Ramos (cell line): ENCODE measurements around the gene EAF2.

Experiments used
- in situ Hi-C: fragments of 300-500 bp; cut with MboI; formaldehyde crosslinking; loops from one replicate; pipeline ENCODE4 v1.14.3; 2022; ENCODE audit warnings: low sequenced_read_pairs; ENCODE audit not compliant: unreplicated experiment

EAF2 gene

DNA sequence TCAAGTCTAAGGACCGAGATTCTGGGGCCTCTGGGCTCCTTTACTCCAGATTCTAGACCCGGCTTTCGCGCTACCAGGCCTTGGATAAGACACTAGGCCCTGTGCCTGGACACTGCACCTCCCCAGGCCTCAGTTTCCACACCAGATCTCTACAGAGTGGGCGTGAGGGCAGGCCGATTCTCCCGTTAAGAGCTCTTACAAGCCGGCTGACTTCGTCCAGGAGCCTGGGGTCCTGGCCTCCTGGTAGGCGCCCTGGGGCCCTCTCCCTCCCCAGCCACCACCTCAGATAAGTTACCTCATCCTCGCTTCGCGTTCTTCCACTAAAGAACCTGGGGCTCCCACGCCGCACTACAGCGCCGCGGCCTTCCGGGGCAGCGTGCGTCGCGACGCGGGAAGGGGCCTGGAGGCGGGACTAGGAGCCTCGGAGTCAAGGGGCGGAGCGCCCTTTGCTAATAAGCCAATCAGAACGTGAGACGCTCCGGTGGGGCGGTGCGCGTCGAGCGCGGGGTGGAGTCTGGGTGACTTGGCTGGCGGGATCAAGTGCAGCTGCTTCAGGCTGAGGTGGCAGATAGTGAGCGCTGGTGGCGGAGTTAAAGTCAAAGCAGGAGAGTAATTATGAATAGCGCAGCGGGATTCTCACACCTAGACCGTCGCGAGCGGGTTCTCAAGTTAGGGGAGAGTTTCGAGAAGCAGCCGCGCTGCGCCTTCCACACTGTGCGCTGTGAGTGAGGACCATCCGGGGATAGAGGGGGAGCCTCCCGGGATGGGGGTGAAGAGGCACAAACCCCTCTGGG is at the start of gene EAF2, which contains the start of gene IQCB1:
Gene EAF2, plus strand, starts transcription at position 539 of the 794 bp plus-strand sequence. Its CDS starts 77 bp downstream, at position 616.
Gene IQCB1, minus strand, starts transcription at position 390 of the 794 bp plus-strand sequence. CDS start 6,100 bp downstream, outside the sequence.
- in situ Hi-C loops: no loop called here

DNA sequence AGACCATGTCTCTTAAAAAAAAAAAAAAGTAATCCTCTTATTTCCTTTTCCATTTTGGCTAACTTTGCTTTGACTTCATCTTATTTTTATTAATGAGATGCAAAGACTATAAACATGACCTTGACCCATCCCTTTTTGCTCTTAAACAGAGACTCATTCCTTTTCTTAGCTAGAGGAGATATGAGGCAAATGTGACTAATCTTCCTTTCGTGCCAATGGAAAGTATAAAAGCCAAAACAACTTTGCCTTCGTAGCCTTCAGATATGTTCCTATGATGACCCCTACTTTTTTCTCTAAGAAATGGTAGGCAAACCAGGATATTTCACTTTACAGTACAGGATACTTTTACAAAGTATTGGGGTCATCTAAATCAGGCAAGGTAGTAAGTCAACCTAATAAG is 48.5 kb upstream of the EAF2 start:
- in situ Hi-C loops: no loop called here

DNA sequence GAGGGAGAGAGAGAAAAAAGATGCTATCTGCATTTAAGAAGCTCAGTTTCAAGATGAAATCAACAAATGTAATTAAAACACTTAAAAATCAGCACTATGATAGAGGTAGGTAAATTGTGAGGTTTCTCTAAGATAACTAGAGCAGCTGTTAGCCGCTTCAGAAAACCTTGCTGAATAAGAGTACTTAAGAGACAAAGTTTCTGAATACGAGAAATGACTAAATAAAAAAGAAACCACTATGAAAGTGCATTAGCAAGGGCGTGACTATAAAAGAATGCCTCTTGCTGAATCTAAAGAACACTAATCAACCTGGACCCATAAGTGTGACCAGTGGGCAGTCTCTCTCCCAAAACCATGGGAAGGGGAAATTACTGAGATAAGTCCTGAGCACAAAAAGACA is 41.9 kb upstream of the EAF2 start:
- in situ Hi-C loops: no loop called here

DNA sequence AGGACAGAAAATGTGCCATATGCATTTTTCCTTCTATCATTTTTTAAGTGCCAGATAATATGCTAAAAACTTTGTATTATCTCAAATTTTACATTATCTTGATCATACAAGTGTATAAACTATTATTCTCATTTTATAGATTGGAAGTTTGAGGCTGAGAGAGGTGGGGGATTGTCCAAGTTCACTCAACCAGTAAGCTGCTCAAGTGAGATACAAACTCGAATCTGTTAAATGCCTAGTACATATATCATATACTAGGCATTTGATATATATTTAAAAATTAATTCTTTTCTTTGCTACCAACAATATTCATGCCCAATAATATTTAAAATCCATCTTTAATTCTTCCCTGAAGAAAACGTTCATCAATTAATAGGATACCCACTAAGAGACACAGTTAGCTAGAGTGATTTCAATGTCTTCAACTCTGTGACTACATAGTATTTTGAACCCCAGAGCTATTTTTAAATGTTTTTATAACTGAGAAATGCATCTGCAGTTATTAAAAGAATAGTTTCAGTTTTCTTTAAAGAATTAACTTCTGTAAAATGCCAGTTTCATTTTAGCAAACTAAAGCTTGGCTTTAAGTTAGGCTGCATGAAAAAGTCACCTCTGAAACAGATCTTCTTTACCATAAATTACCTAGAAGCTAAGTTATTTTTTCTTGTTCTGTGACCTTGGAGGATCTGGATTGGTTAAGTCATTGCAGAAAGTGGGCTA is 40.6 kb upstream of the EAF2 start:
- in situ Hi-C loops: no loop called here

DNA sequence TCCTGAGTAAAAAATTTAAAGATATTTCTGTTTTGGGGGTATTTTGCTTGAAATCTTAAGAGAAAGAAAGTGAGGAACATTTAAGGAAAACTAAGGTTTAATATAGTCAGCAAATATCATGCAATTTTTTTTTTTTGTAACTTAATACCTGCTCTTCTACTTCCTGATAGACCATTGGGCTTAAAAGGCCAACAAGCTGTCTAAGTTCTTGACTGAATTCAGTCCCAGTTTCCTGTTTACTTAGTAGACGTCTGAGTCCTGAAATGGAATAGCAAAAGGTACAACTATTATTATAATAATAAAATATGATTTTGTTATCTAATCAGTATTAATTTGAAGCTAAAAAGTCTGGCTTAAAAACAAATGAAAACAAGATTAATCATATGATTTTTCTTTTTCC is 38.0 kb upstream of the EAF2 start:
- in situ Hi-C loops: no loop called here

DNA sequence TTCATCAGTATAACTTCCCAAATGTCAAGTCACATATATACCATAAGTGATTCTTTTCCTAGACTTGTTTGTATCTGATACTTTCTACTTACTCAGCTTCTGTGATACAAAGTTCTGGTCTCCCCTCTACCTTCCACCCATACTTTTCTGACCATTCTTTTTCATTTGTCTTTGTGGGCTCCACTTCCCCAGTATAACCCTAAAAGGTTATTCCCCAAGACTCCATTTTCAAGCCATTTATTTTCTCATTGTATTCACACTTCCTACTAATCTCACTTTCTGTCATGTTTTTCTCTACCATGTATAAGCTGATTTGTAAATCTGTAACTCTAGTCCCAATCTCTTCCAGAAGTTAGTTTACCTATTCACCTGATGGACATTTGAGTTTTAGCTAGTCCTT is 34.1 kb upstream of the EAF2 start:
- in situ Hi-C loops: no loop called here

DNA sequence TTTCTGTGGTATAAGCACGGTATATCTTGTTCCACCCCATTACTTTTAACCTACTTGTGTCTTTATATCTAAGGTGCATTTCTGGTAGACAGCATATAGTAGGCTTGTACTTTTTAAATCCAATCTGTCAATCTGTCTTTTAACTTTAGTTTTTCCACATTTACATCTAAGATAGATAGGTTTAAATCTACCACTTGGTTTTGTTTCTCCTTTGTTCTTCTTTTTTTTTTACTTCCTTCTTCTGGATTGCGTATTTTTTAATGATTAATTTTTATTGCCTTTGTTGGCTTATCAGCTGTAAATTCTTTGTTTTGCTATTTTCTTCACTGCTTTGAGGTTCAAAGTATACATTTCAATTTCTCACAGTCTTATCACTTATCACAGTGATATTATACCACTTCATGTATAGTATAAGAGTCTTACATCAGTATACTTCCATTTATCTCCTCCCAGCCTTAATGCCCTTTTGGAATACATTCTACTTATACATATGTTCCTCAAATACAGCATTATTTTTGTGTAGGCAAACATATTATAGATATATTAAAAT is 31.2 kb upstream of the EAF2 start:
- in situ Hi-C loops: no loop called here

DNA sequence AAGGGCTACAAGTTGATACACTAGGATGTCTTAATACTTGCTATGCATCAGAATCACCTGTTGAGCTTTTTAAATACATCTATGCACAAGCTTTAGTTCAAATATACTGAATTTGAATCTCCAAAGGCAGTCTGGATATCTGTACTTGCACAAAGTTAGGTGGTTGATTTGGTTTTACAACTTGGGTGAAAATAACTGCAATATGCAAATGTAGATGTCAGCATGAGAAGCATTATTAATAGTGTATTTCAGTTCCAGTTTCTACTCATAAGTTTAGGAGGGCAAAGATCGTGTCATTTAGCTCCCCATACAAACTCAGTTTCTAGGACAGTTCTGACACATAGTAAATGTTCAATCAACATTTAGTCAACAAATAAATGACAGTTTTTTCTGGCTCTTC is 25.8 kb upstream of the EAF2 start:
- in situ Hi-C loops: no loop called here

DNA sequence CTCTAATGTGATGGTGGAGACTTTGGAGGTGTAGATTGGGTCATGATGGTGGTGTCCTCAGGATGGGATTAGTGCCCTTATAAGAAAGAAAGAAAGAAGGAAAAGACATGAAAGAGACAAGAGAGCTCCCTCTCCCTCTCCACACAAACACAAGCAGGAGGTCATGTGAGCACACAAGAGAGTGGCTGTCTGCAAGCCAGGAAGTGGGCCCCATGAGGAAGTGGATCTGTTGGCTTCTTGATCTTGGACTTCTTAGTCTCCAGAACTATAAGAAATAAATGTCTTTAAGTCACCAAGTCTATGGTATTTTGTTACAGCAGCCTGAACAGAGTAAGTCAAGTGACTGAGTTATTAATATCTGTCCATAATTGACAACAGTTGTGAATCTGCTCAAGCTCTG is 17.3 kb upstream of the EAF2 start:
- in situ Hi-C loops: no loop called here

DNA sequence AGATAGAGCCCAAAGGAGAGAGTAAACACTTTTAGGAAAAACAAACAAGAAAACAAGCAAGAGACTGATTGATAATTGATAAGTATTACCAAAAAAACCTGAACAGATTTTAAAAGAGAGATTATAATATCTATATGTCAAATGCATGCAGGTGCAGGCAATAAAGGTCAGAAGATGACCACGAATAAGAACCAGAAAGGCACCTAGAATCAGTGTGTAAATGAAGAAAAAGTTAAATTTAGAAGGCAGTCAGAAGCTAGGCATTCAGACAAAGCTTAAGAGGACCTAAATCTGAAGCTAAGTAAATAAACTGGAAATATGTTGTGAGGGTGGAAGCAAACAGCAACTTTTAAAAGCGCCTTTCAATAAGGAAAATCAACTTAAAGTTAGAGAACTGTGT is 16.4 kb upstream of the EAF2 start:
- in situ Hi-C loops: no loop called here

DNA sequence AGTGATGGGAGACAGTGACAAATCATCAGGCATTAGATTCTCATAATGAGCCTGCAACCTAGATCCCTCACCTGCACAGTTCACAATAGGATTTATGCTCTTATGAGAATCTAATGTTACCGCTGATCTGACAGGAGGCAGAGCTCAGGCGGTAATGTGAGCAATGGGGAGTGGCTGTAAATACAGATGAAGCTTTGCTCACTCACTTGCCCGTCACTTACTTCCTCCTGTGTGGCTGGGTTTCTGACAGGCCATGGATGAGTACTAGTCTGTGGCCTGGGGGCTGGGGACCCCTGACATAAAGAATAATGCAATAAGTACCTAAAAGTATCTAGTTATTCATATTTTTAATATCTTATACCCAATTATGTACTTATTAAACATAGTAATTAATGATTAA is 15.8 kb upstream of the EAF2 start:
- in situ Hi-C loops: no loop called here

DNA sequence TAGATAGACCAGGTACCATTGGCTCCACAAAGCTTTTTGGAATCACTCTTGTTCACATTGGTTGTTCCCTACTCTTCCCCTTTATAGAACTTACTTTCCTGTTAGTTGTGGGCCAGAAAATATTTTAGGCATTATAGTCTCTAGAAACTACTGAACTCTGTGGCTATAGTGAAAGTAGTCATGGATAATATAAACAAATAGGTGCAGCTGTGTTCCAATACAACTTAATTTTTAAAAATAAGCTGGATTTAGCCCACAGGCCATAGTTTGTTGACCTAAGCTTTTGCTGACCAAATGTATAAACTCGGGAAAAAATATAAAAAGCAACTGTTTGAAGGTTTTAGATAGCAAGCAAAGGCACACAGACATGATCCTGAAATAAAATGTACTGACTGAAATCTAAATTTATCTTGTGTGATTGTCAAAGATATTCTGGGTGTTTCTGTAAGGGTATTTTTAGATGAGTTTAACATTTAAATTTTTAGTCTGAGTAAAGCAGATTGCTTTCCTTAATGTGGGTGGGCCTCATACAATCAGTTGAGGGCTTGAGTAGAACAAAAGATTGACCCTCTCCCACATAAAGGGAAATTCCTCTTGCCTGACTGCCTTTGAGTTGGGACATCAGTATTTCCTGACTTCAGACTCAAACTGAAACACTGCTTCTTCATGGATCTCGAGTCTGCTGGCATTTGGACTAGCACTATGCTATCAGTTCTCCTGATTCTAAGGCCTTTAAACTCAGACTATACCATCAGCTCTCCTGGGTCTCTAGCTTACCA is 13.4 kb upstream of the EAF2 start:
- in situ Hi-C loops: no loop called here

DNA sequence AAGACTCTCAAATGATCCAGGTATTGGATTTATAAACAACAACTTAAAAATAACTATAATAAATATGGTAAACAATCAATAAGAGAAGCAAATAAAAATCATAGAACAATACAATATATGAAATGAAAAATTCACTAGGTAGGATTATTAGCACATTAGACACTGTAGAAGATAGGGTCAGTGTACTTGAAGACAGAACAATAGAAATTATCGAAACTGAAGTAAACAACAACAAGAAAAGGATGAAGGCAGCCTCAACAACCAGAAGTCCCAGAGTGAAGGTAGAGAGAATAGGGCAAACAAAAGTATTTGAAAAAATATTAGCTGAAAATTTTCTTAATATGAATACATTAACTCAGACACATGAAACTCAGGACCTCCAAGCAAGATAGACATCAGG is 12.0 kb upstream of the EAF2 start:
- in situ Hi-C loops: no loop called here

DNA sequence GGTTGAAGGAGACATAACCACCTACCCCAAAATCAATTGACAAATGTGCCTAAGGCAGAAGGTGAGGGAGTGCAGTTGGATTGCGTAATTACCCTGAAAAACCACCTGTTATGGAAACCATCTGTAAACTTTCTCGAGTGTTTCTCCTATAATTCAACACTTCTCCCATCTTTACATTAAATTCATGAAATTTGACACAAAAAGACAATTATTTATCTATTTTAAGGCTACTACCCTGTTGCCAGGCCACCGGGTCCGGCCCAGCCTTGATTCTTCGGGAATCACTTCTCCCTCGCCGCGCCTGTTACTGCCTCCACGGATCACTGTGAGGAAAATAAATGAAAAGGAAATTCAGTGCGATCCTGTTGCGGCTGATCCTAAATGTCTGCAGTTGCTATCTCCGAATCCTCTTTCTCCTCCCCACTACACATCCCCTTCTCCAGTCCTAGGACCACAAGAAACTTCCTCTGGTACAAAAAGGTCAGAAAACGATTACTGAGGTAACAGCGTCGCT is 795 bp upstream of the EAF2 start:
- in situ Hi-C loops: no loop called here

DNA sequence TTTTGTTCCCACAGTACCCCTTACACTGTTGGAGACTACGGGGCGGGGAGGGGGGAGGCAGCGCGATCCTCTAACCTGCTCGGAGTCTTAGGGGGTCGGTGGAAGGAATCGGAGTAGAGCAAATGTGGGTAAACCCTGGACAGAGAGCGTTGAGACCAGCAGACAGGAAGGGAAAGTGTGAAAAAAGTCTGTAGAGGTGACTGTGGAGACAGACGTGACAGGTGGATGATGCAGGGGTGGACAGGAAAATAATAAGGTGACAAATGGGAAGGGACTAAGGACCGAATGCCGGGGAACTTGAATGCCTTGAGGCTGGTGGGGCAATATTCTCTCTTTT is 424 bp downstream of the EAF2 start:
- in situ Hi-C loops: no loop called here

DNA sequence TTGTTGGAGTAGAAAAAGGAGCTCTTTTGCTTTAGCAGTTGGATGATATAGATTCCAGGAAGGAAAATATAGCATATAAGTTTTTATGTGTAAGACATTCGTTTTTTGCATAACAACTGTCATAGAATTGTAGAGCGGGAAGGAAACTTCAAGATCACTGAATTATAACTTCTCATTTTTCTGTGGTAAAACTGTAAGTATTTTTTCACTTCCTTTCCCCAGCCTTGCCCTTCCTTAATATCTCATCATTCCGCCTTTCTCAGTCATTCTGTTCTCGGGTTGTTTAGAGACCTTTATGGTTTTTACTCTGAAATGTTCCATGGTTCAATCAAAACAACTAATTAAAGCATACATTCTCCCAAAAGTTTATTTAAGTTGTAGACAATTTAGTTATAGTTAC is 1.1 kb downstream of the EAF2 start:
- in situ Hi-C loops: no loop called here

DNA sequence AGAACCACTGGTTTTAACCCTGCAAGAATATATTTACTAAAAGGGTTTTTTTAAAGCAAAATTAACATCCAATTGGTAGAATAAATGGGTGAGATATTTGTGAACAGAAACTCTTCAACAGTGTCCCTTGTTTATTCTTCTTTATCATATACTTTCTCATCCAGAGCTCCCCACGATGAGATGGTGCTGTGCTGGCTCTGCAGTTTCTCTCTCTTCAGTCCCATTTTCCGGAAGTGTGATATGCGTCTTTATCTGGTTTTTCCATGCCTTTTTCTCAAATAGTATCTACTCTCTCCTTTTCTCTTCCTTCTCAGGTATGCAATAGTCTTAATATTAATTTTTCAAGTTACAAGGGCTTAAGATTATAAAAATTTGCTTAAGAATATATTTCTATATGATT is 1.5 kb downstream of the EAF2 start:
- in situ Hi-C loops: no loop called here

DNA sequence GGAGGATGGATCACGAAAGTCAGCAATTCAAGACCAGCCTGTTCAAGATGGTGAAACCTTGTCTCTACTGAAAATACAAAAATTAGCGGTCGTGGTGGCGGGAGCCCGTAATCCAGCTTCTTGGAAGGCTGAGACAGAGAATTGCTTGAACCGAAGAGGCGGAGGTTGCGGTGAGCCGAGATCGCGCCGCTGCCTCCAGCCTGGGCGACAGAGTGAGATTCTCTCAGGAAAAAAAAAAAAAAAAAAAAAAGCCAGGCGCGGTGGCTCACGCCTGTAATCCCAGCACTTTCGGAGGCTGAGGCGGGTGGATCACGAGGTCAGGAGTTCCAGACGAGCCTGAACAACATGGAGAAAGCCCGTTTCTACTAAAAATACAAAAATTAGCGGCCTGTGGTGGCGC is 5.0 kb downstream of the EAF2 start:
- in situ Hi-C loops: no loop called here

DNA sequence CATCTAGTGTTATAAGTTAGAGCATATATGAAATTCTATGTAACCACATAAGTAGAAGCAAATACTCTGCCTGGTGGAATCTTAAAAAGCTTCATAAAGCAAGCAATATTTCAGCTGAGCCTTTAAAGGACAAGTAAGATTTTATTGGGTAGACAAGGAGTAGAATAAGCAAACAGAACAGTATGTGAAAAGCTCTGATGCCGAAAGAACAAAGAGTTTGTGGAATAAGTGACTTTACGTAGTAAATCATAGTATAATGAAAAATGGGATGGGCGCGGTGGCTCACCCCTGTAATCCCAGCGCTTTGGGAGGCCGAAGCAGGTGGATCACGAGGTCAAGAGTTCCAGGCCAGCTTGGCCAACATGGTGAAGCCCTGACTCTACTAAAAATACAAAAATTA is 9.9 kb downstream of the EAF2 start:
- in situ Hi-C loops: no loop called here

DNA sequence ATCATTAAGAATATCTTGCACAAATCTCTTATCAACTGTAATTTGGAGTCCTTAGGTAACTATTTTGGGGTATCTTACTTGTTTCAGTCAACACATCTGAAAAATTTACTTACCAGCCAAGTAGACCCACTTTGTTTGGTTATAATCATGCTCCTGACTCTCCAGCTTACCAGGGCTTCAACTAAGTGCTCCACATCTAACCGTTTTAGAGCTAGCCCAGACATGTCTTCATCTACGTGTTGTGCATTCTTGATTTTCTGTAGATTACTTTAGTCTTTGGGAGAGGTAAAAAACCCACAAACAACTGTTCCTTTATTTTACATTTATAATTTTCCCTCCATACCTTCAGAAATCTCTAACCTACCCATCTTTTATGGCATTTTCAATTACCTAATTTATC is 17.2 kb downstream of the EAF2 start:
- in situ Hi-C loops: loop anchor here (25.0 kb wide), 1 partner anchor 410 kb away; no protein-coding TSS in a partner anchor
